SU-DHL-6 (cell line): ENCODE measurements around the gene NAMPT.

Experiments
- CTCF ChIP-seq: fragments of 200-600 bp; sonication (generic); IDR thresholded peaks from one replicate; pipeline ENCODE4 v1.5.1; 2017; ENCODE audit warnings: antibody characterized with exemption, mild to moderate bottlenecking, low read length, moderate library complexity; ENCODE audit not compliant: insufficient read depth, poor library complexity, severe bottlenecking
- EZH2phosphoT487 ChIP-seq: fragments of 200-600 bp; sonication (generic), shearing (Covaris generic); conservative IDR thresholded peaks from 2 replicates; pipeline ENCODE4 v1.6.1; 2018; ENCODE audit warnings: mild to moderate bottlenecking, antibody characterized with exemption, low read length, moderate library complexity, mixed read lengths

- no peak for TF ChIP-seq CTCF
- no peak for TF ChIP-seq EZH2phosphoT487
These were observed 84.9 kb downstream of the NAMPT start for GRCh38 chr7:106199813-106200364.
